ENCODE data around the gene LAMB3.

GRCh38 chr1:209617047-209617673 lies 35.1 kb downstream of the LAMB3 start:
- TF ChIP-seq SUZ12 (IDR thresholded peaks at IDR 0.05; ENCODE audit: unreplicated experiment) (no peak), ZBTB11 (CRISPR knock-in tag; IDR thresholded peaks at IDR 0.05) (no peak), CTCF (IDR thresholded peaks at IDR 0.05 in 2 of 3, conservative IDR thresholded peaks at IDR 0.05 in 1 of 3; ENCODE audit: control insufficient read depth in 2 of 3, extremely low read depth in 1 of 3, insufficient read depth in 1 of 3, low read depth in 3 of 3, low read length in 3 of 3) (no peak), POLR2A (IDR thresholded peaks at IDR 0.05; ENCODE audit: low read depth, low read length) (no peak), ATF2 (IDR thresholded peaks at IDR 0.05; ENCODE audit: low read length) (no peak), SRF (IDR thresholded peaks at IDR 0.05; ENCODE audit: low read depth in 2 of 2, low read length in 2 of 2) (no peak), GATAD2B (conservative IDR thresholded peaks at IDR 0.05; ENCODE audit: low read depth) (no peak), JUND (IDR thresholded peaks at IDR 0.05; ENCODE audit: low read depth, low read length) (no peak), FOXM1 (IDR thresholded peaks at IDR 0.05; ENCODE audit: low read depth, low read length) (no peak), MYC (IDR thresholded peaks at IDR 0.05; ENCODE audit: insufficient read depth, insufficient read length, insufficient replicate concordance, low read length, severe bottlenecking) (no peak), ZZZ3 (IDR thresholded peaks at IDR 0.05; ENCODE audit: control insufficient read depth, insufficient read length, low read depth) (no peak)
